A549 treated with Mapracorat at 1 μM for 4 hours (cell line): Measurements from ENCODE around the gene NLRP8. TPM values are rescaled to one million over a fixed set of nuclear protein-coding genes. Genes with fewer than 3 reads are reported as not detected.

Experiments used
- total RNA-seq: library from RNA; stranded (reverse); fragments of 200-300 nt; extraction: Qiagen RNA extraction; gene quantifications from 5 replicates; pipeline ENCODE4 v1.2.3, GENCODE V29; 2022

NLRP8 gene
- not detected in 5 replicates for total RNA-seq

DNA sequence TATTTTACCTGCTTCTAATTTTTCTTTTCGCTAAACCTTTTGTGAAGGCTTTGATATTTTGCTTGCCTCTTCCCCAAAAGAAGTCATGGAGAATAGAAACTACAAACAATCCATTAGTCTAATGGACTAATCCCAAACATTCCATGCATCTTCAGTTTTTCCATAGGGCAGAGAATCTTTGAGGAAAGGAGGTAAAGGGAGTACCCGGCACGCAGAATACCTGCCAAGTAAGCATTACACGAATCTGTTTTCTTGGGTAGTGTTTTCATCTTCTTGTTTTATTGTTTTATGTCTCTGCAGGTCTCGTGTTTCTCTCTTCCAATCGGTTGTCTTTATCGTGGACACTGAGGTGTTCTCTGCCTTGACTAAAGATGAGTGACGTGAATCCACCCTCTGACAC, at the start of gene NLRP8:
NLRP8 (plus strand) TSS at position 301 of the 400 bp plus-strand sequence.

DNA sequence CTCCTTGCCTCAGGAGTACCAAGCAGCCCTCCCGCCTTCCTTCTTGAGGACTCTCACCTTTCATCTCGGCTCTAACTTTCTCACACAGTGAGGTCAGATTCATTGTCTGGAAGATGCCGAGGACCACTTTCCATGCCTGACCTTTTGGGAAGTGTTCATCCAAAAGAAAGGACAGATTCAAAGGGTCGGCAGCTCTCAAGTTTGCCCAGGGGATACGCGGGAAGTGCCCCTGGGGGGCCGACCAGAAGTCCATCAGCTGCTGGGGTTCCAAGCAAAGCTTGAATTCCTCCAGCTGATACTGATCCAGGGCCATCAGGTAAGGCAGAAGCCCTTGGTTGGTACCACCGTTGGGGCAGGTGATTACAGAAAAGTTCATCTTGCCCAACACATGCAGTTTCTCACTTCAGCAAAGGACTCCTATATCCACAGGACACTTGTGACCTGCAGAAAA, 15.7 kb upstream of the NLRP8 start, which contains the start of gene NLRP13:
NLRP13 (minus strand) TSS at position 401 of the 451 bp plus-strand sequence; CDS start at position 376, 25 bp downstream.

DNA sequence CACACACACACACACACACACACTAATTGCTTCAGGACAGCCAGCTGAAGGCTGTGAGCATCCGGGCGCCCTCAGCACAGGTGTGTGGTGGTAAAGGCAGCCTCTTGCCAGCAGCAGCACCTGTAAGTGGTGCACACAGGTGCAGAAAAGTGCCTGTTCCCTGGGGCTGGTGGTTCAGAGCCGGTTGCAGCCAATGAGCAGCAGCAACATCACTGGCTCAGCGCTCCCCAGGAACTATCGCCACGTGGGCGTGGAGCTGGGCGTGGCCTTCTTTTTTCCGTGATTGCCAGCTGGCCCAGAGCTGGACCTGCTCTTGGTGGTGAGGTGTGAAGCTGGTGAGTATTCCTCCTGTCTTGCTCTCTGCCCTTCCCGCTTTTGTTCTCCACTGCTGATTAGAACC, 38.9 kb downstream of the NLRP8 start, which contains the start of gene NLRP5:
NLRP5 (plus strand) TSS at position 289 of the 400 bp plus-strand sequence.

Other genes starting within 250 kb of the NLRP8 start
- gene NLRP9, start 209.4 kb upstream of the NLRP8 start, total RNA-seq = not detected in 5 replicates
- 0.35 to 0.58 TPM (median 0.41 TPM) in 5 replicates for gene RFPL4A, start 188.7 kb upstream of the NLRP8 start, total RNA-seq
- gene RFPL4AL1, start 178.7 kb upstream of the NLRP8 start, total RNA-seq = not detected in 5 replicates
- 0.04 TPM in 1 of 5 replicates, not detected in the others for gene NLRP11, start 115.8 kb upstream of the NLRP8 start, total RNA-seq
- 0.18 TPM in 1 of 5 replicates, not detected in the others for gene NLRP4, start 111.3 kb upstream of the NLRP8 start, total RNA-seq
- not detected in 5 replicates for gene NLRP13, start 15.5 kb upstream of the NLRP8 start, total RNA-seq
- gene NLRP5, start 38.9 kb downstream of the NLRP8 start, total RNA-seq = not detected in 5 replicates
- 27.0 to 50.7 TPM (median 48.1 TPM) in 5 replicates for gene ZNF787, start 173.5 kb downstream of the NLRP8 start, total RNA-seq
- gene ZNF444, start 193.5 kb downstream of the NLRP8 start, total RNA-seq = 15.3 to 29.4 TPM (median 27.5 TPM) in 5 replicates
- gene GALP, start 228.2 kb downstream of the NLRP8 start, total RNA-seq = not detected in 5 replicates
- gene ZSCAN5B, start 250.0 kb downstream of the NLRP8 start, total RNA-seq = not detected in 5 replicates